Osteoblast (primary cell): ENCODE results near the gene CAPN5. TPM values are rescaled to one million over a fixed set of nuclear protein-coding genes. Genes with fewer than 3 reads are reported as not detected.

ENCODE experiments used
- DNase-seq: peaks from one replicate; pipeline ENCODE4 v3.0.0; 2011; ENCODE audit warnings: low spot score, mixed read lengths; ENCODE audit not compliant: insufficient read length; ENCODE audit errors: missing footprints
- H2AFZ ChIP-seq: 2 replicates; pipeline ENCODE4 v1.6.0; 2011; ENCODE audit warnings: mild to moderate bottlenecking, low read length
- H3K27ac ChIP-seq: 2 replicates; pipeline ENCODE4 v1.5.1; 2011; ENCODE audit warnings: mild to moderate bottlenecking, low read depth, low read length, moderate library complexity
- H3K27me3 ChIP-seq: 2 replicates; pipeline ENCODE4 v1.6.0; 2012; ENCODE audit warnings: mild to moderate bottlenecking, control low read depth, inconsistent platforms, low read length, moderate library complexity; ENCODE audit not compliant: insufficient read depth
- H3K36me3 ChIP-seq: 2 replicates; pipeline ENCODE4 v1.5.1; 2011; ENCODE audit warnings: mild to moderate bottlenecking, low read length, control low read depth, moderate library complexity; ENCODE audit not compliant: insufficient read depth
- H3K4me1 ChIP-seq: 2 replicates; pipeline ENCODE4 v1.5.1; 2011; ENCODE audit warnings: mild to moderate bottlenecking, low read length, control low read depth, moderate library complexity; ENCODE audit not compliant: insufficient read depth
- H3K4me2 ChIP-seq: 2 replicates; pipeline ENCODE4 v1.6.0; 2011; ENCODE audit warnings: mild to moderate bottlenecking, low read length; ENCODE audit not compliant: insufficient read depth
- H3K4me3 ChIP-seq: fragments of 200-600 bp; sonication (generic); 3 replicates; pipeline ENCODE4 v1.5.1; 2012; ENCODE audit warnings: mild to moderate bottlenecking, low read length, inconsistent platforms; ENCODE audit not compliant: insufficient read depth
- H3K79me2 ChIP-seq: 2 replicates; pipeline ENCODE4 v1.6.0; 2012; ENCODE audit warnings: mild to moderate bottlenecking, low read length, control low read depth, inconsistent platforms; ENCODE audit not compliant: insufficient read depth
- H3K9me3 ChIP-seq: 2 replicates; pipeline ENCODE4 v1.5.1; 2011; ENCODE audit warnings: low read depth, low read length, control low read depth
- H4K20me1 ChIP-seq: 2 replicates; pipeline ENCODE4 v1.6.0; 2012; ENCODE audit warnings: mild to moderate bottlenecking, low read length, control low read depth; ENCODE audit not compliant: insufficient read depth
- CTCF ChIP-seq: IDR thresholded peaks from 2 replicates; pipeline ENCODE4 v1.5.1; 2011; ENCODE audit warnings: mild to moderate bottlenecking, low read depth, low read length, moderate library complexity; ENCODE audit errors: extremely low read depth
- total RNA-seq: library from RNA; depleted of rRNA; stranded (reverse); fragments of >200 nt; gene quantifications from 2 replicates; pipeline ENCODE4 v1.2.3, GENCODE V29; 2012

CAPN5 gene
- total RNA-seq, 1 donor: 6.5 TPM

GRCh38 chr11:77141034-77141433 is 74.3 kb downstream of the CAPN5 start:
- Histone ChIP-seq H3K4me1 (peaks cover 17% of the 10 kb centered on the region), H3K27me3 (peaks cover 4% of the 10 kb centered on the region), H3K27ac (peak overlapping the region; percentile 44), H3K4me3 (no peak overlapping the region), H3K79me2 (no peaks in the 10 kb centered on the region), H3K4me2 (no peak overlapping the region), H4K20me1 (no peaks in the 10 kb centered on the region), H2AFZ (no peak overlapping the region), H3K36me3 (no peaks in the 10 kb centered on the region), H3K9me3 (no peaks in the 10 kb centered on the region)
- peak; percentile 96 for DNase-seq
- no peak for TF ChIP-seq CTCF

GRCh38 chr11:77141475-77141874 is 74.7 kb downstream of the CAPN5 start:
- Histone ChIP-seq H3K27ac (peak overlapping the region; percentile 43), H3K9me3 (no peaks in the 10 kb centered on the region), H3K27me3 (peaks cover 4% of the 10 kb centered on the region), H3K36me3 (no peaks in the 10 kb centered on the region), H3K4me1 (peaks cover 13% of the 10 kb centered on the region), H3K4me3 (no peak overlapping the region), H3K4me2 (no peak overlapping the region), H4K20me1 (no peaks in the 10 kb centered on the region), H3K79me2 (no peaks in the 10 kb centered on the region), H2AFZ (no peak overlapping the region)
- DNase-seq: peak; percentile 15
- no peak for TF ChIP-seq CTCF

GRCh38 chr11:77142091-77142975 is 75.6 kb downstream of the CAPN5 start:
- Histone ChIP-seq H3K36me3 (no peaks in the 10 kb centered on the region), H2AFZ (no peak overlapping the region), H3K9me3 (no peaks in the 10 kb centered on the region), H3K4me2 (no peak overlapping the region), H3K4me3 (no peak overlapping the region), H4K20me1 (no peaks in the 10 kb centered on the region), H3K79me2 (no peaks in the 10 kb centered on the region), H3K27me3 (peaks cover 9% of the 10 kb centered on the region), H3K27ac (no peak overlapping the region), H3K4me1 (peaks cover 12% of the 10 kb centered on the region)
- DNase-seq: peak; percentile 56
- no peak for TF ChIP-seq CTCF

GRCh38 chr11:77143405-77144020 is 76.7 kb downstream of the CAPN5 start:
- H3K9me3 ChIP-seq: no peaks in the 10 kb centered on the region
- H3K27ac ChIP-seq: no peak overlapping the region
- no peak overlapping the region for H2AFZ ChIP-seq
- no peaks in the 10 kb centered on the region for H3K36me3 ChIP-seq
- TF ChIP-seq CTCF: no peak
- DNase-seq: peak; percentile 77
- H3K79me2 ChIP-seq: no peaks in the 10 kb centered on the region
- H3K4me2 ChIP-seq: no peak overlapping the region
- H4K20me1 ChIP-seq: no peaks in the 10 kb centered on the region
- peaks cover 9% of the 10 kb centered on the region for H3K27me3 ChIP-seq
- H3K4me1 ChIP-seq: peaks cover 12% of the 10 kb centered on the region
- H3K4me3 ChIP-seq: no peak overlapping the region
